ENCODE measurements around the gene TMEM271.

TMEM271 gene

DNA sequence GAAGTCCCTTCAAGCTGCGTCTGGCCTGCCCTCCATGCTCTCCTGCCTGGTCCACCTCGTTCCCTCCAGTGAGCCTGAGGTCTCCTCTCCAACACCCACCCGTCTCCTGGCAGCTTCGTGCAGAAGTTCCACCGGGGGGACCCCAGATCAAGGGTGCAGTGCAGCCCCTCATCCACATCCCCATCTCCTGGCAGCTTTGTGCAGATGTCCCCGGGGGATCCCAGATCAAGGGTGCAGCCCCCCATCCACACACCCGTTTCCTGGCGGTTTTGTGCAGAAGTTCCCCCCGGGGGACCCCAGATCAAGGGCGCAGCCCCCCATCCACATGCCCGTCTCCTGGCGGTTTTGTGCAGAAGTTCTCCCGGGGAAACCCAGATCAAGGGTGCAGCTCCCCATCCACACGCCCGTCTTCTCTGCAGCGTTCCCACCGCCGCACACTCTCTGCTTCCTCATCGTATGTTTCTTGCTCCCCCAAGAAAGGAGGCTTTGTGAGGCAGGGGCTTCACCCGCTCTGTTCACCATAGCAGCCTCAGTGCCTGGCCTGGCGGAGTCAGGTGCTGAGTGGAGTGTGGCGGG lies 41.4 kb downstream of the TMEM271 start:
- Histone ChIP-seq H3K27ac (ENCODE audit: low read depth, low read length) (no peak overlapping the region), H2BK120ac (ENCODE audit: insufficient read depth, low read length, poor library complexity) (no peak overlapping the region), H2AK5ac (ENCODE audit: low read length) (no peak overlapping the region), H3K18ac (ENCODE audit: low read length) (no peak overlapping the region), H3K9ac (ENCODE audit: low read length) (no peak overlapping the region), H3K4me1 (ENCODE audit: control insufficient read depth in 1 of 2, insufficient read depth in 2 of 2, low read length in 2 of 2) (no peaks in the 10 kb centered on the region), H4K8ac (ENCODE audit: low read depth, low read length) (no peak overlapping the region), H3K27me3 (ENCODE audit: insufficient read depth, low read length) (no peaks in the 10 kb centered on the region), H3K4ac (ENCODE audit: low read depth, low read length) (no peak overlapping the region), H3K9me3 (ENCODE audit: insufficient read depth, low read depth, low read length) (no peaks in the 10 kb centered on the region), H2AFZ (ENCODE audit: insufficient read depth, low read length, poor library complexity) (no peak overlapping the region), H3K14ac (ENCODE audit: low read length) (no peak overlapping the region), H4K91ac (ENCODE audit: low read depth, low read length) (no peak overlapping the region), H3K36me3 (ENCODE audit: control insufficient read depth in 1 of 2, insufficient read depth in 2 of 2, low read length in 2 of 2) (peaks cover 74 to 78% of the 10 kb centered on the region in 2 experiments), H3K23ac (ENCODE audit: low read length) (no peak overlapping the region), H3K4me2 (ENCODE audit: low read length) (no peak overlapping the region), H3K79me2 (ENCODE audit: control insufficient read depth, insufficient read depth, low read length, poor library complexity) (no peaks in the 10 kb centered on the region), H2BK5ac (ENCODE audit: low read depth, low read length, poor library complexity) (no peak overlapping the region), H3K79me1 (ENCODE audit: low read length) (no peaks in the 10 kb centered on the region), H4K12ac (ENCODE audit: low read depth, low read length) (no peak overlapping the region), H2BK12ac (ENCODE audit: low read length) (no peak overlapping the region), H3K4me3 (ENCODE audit: low read depth, low read length) (no peak overlapping the region)
- DNase-seq, result no peak
- no CpG with 5 or more reads among the region's 22 CpGs for WGBS (ENCODE audit: extremely low coverage, insufficient coverage, insufficient read length)

GRCh38 chr4:534101-534575 lies 42.0 kb downstream of the TMEM271 start:
- H3K79me2 ChIP-seq (ENCODE audit: control insufficient read depth, insufficient read depth, low read length, poor library complexity), result no peaks in the 10 kb centered on the region
- H3K14ac ChIP-seq (ENCODE audit: low read length), result no peak overlapping the region
- no peak overlapping the region for H2BK5ac ChIP-seq (ENCODE audit: low read depth, low read length, poor library complexity)
- H3K79me1 ChIP-seq (ENCODE audit: low read length), result no peaks in the 10 kb centered on the region
- WGBS (ENCODE audit: extremely low coverage, insufficient coverage, insufficient read length), result no CpG with 5 or more reads among the region's 21 CpGs
- no peak overlapping the region for H4K12ac ChIP-seq (ENCODE audit: low read depth, low read length)
- H3K4me2 ChIP-seq (ENCODE audit: low read length), result no peak overlapping the region
- H3K4me3 ChIP-seq (ENCODE audit: low read depth, low read length), result no peak overlapping the region
- H3K27me3 ChIP-seq (ENCODE audit: insufficient read depth, low read length), result no peaks in the 10 kb centered on the region
- no peak overlapping the region for H3K9ac ChIP-seq (ENCODE audit: low read length)
- no peak overlapping the region for H4K91ac ChIP-seq (ENCODE audit: low read depth, low read length)
- H2AK5ac ChIP-seq (ENCODE audit: low read length), result no peak overlapping the region
- H2BK120ac ChIP-seq (ENCODE audit: insufficient read depth, low read length, poor library complexity), result no peak overlapping the region
- no peak overlapping the region for H3K23ac ChIP-seq (ENCODE audit: low read length)
- H3K4ac ChIP-seq (ENCODE audit: low read depth, low read length), result no peak overlapping the region
- H2BK12ac ChIP-seq (ENCODE audit: low read length), result no peak overlapping the region
- H3K4me1 ChIP-seq (ENCODE audit: control insufficient read depth in 1 of 2, insufficient read depth in 2 of 2, low read length in 2 of 2), result no peaks in the 10 kb centered on the region
- DNase-seq, result no peak
- no peak overlapping the region for H3K18ac ChIP-seq (ENCODE audit: low read length)
- H3K27ac ChIP-seq (ENCODE audit: low read depth, low read length), result no peak overlapping the region
- H3K36me3 ChIP-seq (ENCODE audit: control insufficient read depth in 1 of 2, insufficient read depth in 2 of 2, low read length in 2 of 2), result peaks cover 75 to 79% of the 10 kb centered on the region in 2 experiments
- H4K8ac ChIP-seq (ENCODE audit: low read depth, low read length), result no peak overlapping the region
- H2AFZ ChIP-seq (ENCODE audit: insufficient read depth, low read length, poor library complexity), result no peak overlapping the region
- no peaks in the 10 kb centered on the region for H3K9me3 ChIP-seq (ENCODE audit: insufficient read depth, low read depth, low read length)

DNA sequence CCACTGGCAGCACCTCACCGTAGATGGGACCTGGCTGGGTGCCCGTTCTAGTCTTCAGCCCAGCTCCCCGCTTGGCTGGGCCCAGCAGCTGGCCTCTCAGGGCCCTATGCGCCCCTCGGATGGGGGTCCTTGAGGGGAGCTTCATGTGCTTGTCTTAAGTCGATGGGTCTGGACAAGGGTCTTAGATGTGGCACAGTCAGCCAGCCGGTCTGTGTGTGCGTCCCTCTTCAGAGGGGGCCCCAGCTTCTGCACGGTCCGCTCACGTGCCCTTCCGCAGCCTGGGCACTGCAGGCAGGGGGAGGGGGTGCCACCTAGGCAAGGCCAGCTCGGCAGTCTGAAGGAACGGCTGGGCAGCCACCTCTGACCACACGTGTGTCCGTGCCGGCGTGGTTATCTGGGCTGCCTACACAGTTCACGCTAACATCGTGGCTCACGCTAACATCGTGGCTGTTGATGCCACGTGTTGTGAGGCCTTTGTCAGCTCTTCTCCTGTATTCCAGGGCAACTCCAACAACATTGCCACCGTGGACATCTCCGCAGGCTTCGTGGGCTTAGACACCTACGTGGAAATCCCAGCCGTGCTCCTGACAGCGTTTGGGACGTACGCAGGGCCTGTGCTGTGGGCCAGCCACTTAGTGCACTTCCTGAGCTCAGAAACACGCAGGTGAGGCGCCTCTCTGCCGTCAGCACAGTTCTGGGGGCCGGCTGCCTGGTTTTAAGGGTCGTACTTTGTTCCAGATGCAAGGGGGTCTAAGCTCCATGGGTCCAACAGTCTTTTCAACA lies 42.6 kb downstream of the TMEM271 start:
- Histone ChIP-seq H3K36me3 (ENCODE audit: control insufficient read depth in 1 of 2, insufficient read depth in 2 of 2, low read length in 2 of 2) (peaks cover 80 to 83% of the 10 kb centered on the region in 2 experiments), H3K4ac (ENCODE audit: low read depth, low read length) (no peak overlapping the region)

GRCh38 chr4:532588-533317 lies 43.3 kb downstream of the TMEM271 start:
- Histone ChIP-seq H2BK5ac (ENCODE audit: low read depth, low read length, poor library complexity) (no peak overlapping the region), H3K4me3 (ENCODE audit: low read depth, low read length) (no peak overlapping the region), H4K12ac (ENCODE audit: low read depth, low read length) (no peak overlapping the region), H3K18ac (ENCODE audit: low read length) (no peak overlapping the region), H3K79me1 (ENCODE audit: low read length) (no peaks in the 10 kb centered on the region), H2AK5ac (ENCODE audit: low read length) (no peak overlapping the region), H3K27ac (ENCODE audit: low read depth, low read length) (no peak overlapping the region), H3K36me3 (ENCODE audit: control insufficient read depth in 1 of 2, insufficient read depth in 2 of 2, low read length in 2 of 2) (peaks cover 83 to 84% of the 10 kb centered on the region in 2 experiments), H3K23ac (ENCODE audit: low read length) (no peak overlapping the region), H2BK120ac (ENCODE audit: insufficient read depth, low read length, poor library complexity) (no peak overlapping the region), H2BK12ac (ENCODE audit: low read length) (no peak overlapping the region), H4K91ac (ENCODE audit: low read depth, low read length) (no peak overlapping the region), H2AFZ (ENCODE audit: insufficient read depth, low read length, poor library complexity) (no peak overlapping the region), H3K4ac (ENCODE audit: low read depth, low read length) (no peak overlapping the region), H3K27me3 (ENCODE audit: insufficient read depth, low read length) (no peaks in the 10 kb centered on the region), H3K9me3 (ENCODE audit: insufficient read depth, low read depth, low read length) (no peaks in the 10 kb centered on the region), H3K79me2 (ENCODE audit: control insufficient read depth, insufficient read depth, low read length, poor library complexity) (no peaks in the 10 kb centered on the region), H3K4me1 (ENCODE audit: control insufficient read depth in 1 of 2, insufficient read depth in 2 of 2, low read length in 2 of 2) (no peaks in the 10 kb centered on the region), H3K9ac (ENCODE audit: low read length) (no peak overlapping the region), H3K14ac (ENCODE audit: low read length) (no peak overlapping the region), H4K8ac (ENCODE audit: low read depth, low read length) (no peak overlapping the region), H3K4me2 (ENCODE audit: low read length) (no peak overlapping the region)
- WGBS (ENCODE audit: extremely low coverage, insufficient coverage, insufficient read length), result no CpG with 5 or more reads among the region's 10 CpGs
- DNase-seq, result no peak

More for the DNA sequence above, 42.6 kb downstream of the TMEM271 start:
- no peak overlapping the region for H3K18ac ChIP-seq (ENCODE audit: low read length)
- H4K12ac ChIP-seq (ENCODE audit: low read depth, low read length), result no peak overlapping the region
- H3K27me3 ChIP-seq (ENCODE audit: insufficient read depth, low read length), result no peaks in the 10 kb centered on the region
- WGBS (ENCODE audit: extremely low coverage, insufficient coverage, insufficient read length), result no CpG with 5 or more reads among the region's 36 CpGs
- H3K9me3 ChIP-seq (ENCODE audit: insufficient read depth, low read depth, low read length), result no peaks in the 10 kb centered on the region
- no peak overlapping the region for H3K4me3 ChIP-seq (ENCODE audit: low read depth, low read length)
- H2BK12ac ChIP-seq (ENCODE audit: low read length), result no peak overlapping the region
- no peak overlapping the region for H4K8ac ChIP-seq (ENCODE audit: low read depth, low read length)
- H2BK120ac ChIP-seq (ENCODE audit: insufficient read depth, low read length, poor library complexity), result no peak overlapping the region
- H3K14ac ChIP-seq (ENCODE audit: low read length), result no peak overlapping the region
- no peak overlapping the region for H2AFZ ChIP-seq (ENCODE audit: insufficient read depth, low read length, poor library complexity)
- H4K91ac ChIP-seq (ENCODE audit: low read depth, low read length), result no peak overlapping the region
- no peaks in the 10 kb centered on the region for H3K4me1 ChIP-seq (ENCODE audit: control insufficient read depth in 1 of 2, insufficient read depth in 2 of 2, low read length in 2 of 2)
- H3K9ac ChIP-seq (ENCODE audit: low read length), result no peak overlapping the region
- H3K4me2 ChIP-seq (ENCODE audit: low read length), result no peak overlapping the region
- no peak overlapping the region for H2BK5ac ChIP-seq (ENCODE audit: low read depth, low read length, poor library complexity)
- no peak overlapping the region for H2AK5ac ChIP-seq (ENCODE audit: low read length)
- no peaks in the 10 kb centered on the region for H3K79me1 ChIP-seq (ENCODE audit: low read length)
- H3K79me2 ChIP-seq (ENCODE audit: control insufficient read depth, insufficient read depth, low read length, poor library complexity), result no peaks in the 10 kb centered on the region
- H3K23ac ChIP-seq (ENCODE audit: low read length), result no peak overlapping the region
- H3K27ac ChIP-seq (ENCODE audit: low read depth, low read length), result no peak overlapping the region
- DNase-seq, result no peak
